Islet precursor cell (in vitro differentiated cells): ENCODE measurements around the gene H1-8.

Experiments
- DNase-seq: peaks from one replicate; pipeline ENCODE4 v3.0.0-alpha.2; 2018

The H1-8 gene

DNA sequence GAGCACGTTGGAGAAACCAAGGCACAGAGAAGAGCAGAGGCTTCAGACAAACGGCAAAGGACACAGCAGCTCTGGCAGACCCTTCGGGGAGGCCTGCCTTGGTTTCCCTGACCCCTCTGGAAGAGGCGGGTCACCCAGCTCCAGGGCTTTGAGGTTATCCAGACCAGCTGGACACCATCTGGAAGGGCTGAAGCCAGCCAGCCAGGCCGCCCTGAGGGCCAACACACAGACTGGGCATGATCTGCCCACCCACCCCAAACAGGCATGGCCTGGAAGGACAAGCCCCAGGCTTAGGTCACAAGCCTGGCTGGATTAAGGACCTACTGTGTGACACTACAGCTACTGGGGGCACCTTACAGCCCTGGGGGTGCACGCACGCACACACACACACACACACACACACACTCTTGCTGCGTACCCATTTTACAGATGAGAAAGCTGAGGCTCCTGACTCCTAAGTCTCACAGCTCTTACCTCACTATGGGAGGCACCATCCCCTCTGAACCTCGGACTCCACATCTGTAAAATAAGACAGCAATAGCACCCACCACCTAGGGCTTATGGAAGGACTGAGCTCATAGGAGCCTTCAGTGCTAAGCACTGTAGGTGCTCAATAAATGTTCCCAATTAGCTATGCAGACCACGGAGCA, 52.7 kb downstream of the H1-8 start:
- no peak for DNase-seq

DNA sequence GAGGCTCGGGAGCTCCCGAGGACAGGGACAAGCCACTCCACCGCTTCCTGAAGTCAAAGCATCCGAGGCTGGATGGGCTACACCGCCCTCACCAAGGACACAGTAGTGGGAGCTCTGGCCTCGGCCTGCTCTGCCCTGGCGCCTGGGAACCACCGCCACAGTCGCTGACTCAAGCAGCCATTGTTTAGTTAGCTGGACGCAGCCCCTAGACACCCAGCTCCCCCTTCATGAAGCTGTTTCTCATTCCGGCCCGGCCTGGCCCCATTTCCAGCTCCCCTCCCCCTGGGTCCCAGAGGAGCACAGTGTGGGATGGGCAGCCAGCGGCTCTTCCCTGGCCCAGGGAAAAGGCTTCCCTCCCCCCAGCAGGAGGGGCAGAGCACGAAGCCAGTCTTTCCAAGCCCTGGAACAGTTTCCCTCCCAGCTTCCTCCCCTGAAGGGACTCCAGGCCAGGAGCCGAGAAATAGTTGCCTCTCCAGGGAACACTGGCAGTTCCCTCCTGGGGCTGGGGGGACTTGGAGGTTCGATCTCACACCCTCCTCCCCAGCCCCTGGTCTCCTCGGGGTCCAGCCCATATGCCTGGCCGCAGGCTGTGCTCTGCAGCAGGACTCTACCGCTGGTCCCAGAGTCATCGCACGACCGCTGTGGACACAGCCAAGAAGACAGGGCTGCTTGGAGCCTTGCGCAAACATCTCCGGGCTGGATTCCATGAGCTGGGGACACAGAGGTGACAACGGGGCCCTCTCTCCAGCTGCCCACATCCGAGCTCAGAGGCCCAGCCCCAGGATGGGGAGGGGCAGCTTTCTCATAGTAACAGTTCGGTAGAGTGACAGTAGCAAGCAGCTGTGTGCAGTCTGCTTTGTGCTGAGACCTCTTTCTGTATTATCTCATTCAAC, 53.5 kb downstream of the H1-8 start:
- DNase-seq: peak; percentile 79

DNA sequence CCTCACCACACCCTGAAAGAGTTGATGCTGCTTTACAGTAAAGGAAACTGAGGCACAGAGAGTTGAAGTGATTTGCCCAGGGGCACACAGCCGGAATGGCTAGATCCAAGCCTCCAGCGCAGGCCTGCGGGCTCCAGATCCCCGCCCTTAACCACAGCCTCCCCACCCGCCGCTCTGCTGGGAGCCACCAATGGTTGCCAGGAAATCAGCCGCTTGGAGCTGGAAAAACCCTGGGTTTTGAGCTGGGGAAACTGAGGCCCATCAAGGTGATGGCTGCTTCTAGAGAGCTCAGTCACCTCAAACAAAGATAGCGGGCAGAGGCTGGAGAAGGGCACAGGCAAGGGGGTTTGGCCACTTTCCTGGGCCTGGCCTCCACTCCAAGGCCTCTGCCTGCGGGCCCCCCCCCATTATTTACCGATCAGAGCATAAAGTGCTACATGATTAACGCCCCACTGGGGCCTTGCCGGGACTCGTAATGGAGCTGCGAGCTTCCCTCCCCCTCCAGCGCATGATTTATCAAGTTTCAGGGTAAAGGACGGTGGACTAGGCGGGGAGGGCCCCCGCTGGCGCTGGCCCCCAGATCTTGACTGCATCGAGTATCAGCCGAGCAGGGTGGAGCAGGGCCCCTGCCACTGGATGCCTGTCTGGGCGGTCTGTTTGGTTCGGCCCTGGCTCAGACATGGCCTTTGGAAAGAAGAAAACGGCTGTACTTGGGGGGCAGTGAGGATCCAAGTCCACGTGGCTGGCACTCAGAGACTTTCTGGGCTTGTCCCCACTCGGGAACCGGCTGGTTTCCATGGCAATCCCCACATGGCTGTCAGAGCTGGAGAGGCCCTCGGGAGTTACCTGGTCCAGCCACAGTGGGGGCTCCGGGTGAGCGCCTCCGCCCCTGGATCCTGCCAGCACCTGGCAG, 54.4 kb downstream of the H1-8 start:
- no peak for DNase-seq

DNA sequence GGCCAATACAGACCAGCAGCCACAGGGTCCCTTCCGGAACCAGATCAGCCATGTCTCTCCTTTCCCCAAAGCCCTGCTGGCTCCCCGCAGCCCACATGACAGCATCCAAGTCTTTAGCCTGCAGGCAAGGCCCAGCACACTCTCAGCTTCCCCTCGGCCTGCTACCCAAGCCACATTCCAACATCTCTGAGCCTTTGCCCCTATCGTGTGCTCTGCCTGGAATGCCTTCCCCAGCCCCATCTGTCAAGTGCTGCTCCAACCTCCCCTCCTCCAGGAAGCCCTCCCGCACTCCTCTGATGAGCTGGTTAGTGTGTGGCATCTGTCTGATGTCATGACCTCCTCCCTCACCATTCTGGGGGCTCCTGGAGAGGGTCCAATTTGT, 55.0 kb downstream of the H1-8 start:
- peak; percentile 93 for DNase-seq

DNA sequence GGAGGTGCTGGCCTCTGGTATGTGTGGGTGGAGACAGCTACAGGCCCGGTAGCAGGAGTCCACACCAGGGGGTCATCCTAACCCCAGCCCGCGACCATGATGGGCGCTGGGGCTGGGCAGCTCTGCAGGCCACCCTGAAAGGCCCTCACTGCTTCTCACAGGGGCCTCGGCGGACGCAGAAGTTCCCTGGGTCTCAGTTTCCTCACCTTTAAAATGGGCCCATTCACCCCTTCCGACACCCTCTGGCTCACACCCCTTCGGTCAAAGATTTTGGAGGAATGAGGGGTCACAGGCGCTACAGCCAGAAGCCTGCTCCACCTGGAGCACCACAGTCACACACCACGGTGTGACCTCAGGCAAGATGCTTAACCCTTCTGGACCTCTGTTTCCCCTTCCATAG, 55.5 kb downstream of the H1-8 start:
- DNase-seq: no peak

DNA sequence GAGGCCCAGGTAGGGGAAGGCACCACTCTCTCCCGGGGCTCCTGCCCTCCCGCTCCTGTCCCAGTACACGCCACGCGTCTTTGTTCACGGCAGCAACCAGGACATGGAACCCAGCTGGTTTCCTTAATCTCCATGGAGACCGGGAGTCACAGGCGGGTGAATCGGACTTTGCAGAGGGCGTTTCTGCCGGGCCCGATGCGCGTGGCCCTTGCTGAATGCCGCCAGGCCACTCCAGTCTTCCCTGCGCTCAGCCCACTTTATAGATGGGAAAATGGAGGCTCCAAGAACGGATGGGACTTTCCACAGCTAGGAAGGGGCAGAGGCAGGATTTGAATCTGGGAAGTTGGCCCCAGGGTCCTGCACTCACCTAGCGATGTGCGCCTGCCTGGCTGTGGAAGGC, 56.1 kb downstream of the H1-8 start:
- DNase-seq: no peak

DNA sequence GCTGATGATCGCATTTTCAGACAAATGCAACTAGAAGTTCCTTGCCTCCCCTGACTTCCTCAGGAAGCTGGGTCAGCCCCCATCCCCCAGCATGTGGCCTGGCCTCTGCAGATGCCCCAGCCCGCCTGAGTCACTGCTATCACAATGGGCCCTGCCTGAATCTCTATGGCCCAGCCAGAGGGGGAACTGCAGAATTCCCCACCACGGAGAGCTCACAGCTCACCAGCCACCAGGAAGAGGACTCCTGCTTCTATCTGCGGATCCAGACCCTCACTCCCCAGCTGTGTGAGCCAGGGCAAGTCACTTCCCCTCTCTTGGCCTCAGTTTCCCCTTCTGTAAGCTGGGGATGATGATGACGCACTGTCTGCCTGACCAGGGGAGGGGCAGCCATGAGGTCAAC, 56.6 kb downstream of the H1-8 start:
- DNase-seq: peak; percentile 97

DNA sequence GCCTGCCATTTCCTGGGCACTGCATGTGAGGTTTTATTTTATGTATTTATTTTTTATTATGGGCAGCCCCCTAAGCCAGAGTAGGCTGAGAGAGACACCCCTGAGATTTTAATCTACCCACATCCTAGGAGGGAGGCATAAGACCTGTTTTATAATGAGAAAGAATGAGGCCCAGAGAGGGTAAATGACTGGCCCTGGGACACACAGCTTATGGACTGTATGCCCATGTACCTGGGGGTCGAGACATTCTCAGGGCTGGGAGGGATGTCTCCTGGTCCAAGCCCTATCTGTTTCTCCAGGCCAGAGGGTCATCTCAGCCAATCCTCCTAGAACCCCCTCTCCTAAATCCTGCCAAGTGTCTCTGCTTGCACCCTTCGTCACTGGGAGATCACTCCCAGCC, 57.4 kb downstream of the H1-8 start:
- DNase-seq: no peak
